ENCODE data around the gene PAWR. TPM values are rescaled to one million over a fixed set of nuclear protein-coding genes. Genes with fewer than 3 reads are reported as not detected.

The PAWR gene
- total and polyA plus RNA-seq, 9 donors: 26.4 to 125 (median 72.8) TPM

GRCh38 chr12:79692860-79693577 lies 2.3 kb upstream of the PAWR start:
- 68 to 73% (median 69%) methylated on average over 6 of the region's 6 CpGs for WGBS, 3 donors
- H3K4me3 ChIP-seq: no peak overlapping the region

GRCh38 chr12:79691511-79692248 lies 916 bp upstream of the PAWR start:
- Histone ChIP-seq H3K4me3 (peak overlapping the region; percentile 65), H3K36me3 (no peaks in the 10 kb centered on the region), H3K9me3 (no peaks in the 10 kb centered on the region), H3K27ac (peak overlapping the region; percentile 92 to 98), H3K4me1 (ENCODE audit: insufficient read depth) (no peaks in the 10 kb centered on the region), H3K27me3 (no peaks in the 10 kb centered on the region)
- 15 to 17% (median 15%) methylated on average over 11 of the region's 11 CpGs for WGBS, 3 donors
- intact Hi-C loops (cut with DNase I): loop anchor here in 2 of 4 donors (5.0 to 10.0 kb wide), 2 partner anchors 134 to 267 kb away; no protein-coding TSS in a partner anchor
- no peak for DNase-seq
- no peak for TF ChIP-seq EP300 (IDR thresholded peaks at IDR 0.05)
- TF ChIP-seq POLR2A (IDR thresholded peaks at IDR 0.05): no peak
- no peak for TF ChIP-seq CTCF (IDR thresholded peaks at IDR 0.05)

More at GRCh38 chr12:79692860-79693577, 2.3 kb upstream of the PAWR start:
- TF ChIP-seq POLR2A (IDR thresholded peaks at IDR 0.05) (no peak), CTCF (IDR thresholded peaks at IDR 0.05) (no peak), EP300 (IDR thresholded peaks at IDR 0.05) (no peak)
- Histone ChIP-seq H3K27ac (no peak overlapping the region), H3K9me3 (no peaks in the 10 kb centered on the region), H3K4me1 (ENCODE audit: insufficient read depth) (no peaks in the 10 kb centered on the region), H3K27me3 (no peaks in the 10 kb centered on the region), H3K36me3 (no peaks in the 10 kb centered on the region)
- intact Hi-C loops (cut with DNase I): loop anchor here in 2 of 4 donors (5.0 to 10.0 kb wide), 2 partner anchors 136 to 268 kb away; no protein-coding TSS in a partner anchor
- DNase-seq: no peak

GRCh38 chr12:79690142-79690637 lies 574 bp downstream of the PAWR start:
- peak in 4 of 5 donors; percentile 45 to 66 (median 63) for DNase-seq
- Histone ChIP-seq H3K27ac (peak overlapping the region; percentile 92 to 98), H3K27me3 (no peaks in the 10 kb centered on the region), H3K4me1 (ENCODE audit: insufficient read depth) (no peaks in the 10 kb centered on the region), H3K36me3 (no peaks in the 10 kb centered on the region), H3K4me3 (peak overlapping the region; percentile 65), H3K9me3 (no peaks in the 10 kb centered on the region)
- WGBS, 3 donors: 0 to 2% (median 0%) methylated on average over 13 to 45 of the region's 45 CpGs
- no peak for TF ChIP-seq EP300 (IDR thresholded peaks at IDR 0.05)
- no peak for TF ChIP-seq CTCF (IDR thresholded peaks at IDR 0.05)
- no peak for TF ChIP-seq POLR2A (IDR thresholded peaks at IDR 0.05)
- intact Hi-C loops (cut with DNase I): loop anchor here in 2 of 4 donors (5.0 to 10.0 kb wide), 2 partner anchors 133 to 265 kb away; no protein-coding TSS in a partner anchor

GRCh38 chr12:79689477-79690141 lies 1.2 kb downstream of the PAWR start:
- peak overlapping the region; percentile 65 for H3K4me3 ChIP-seq
- no peaks in the 10 kb centered on the region for H3K36me3 ChIP-seq
- peak; percentile 50 to 68 (median 64) for DNase-seq
- no peaks in the 10 kb centered on the region for H3K9me3 ChIP-seq
- WGBS, 3 donors: 0 to 1% (median 0%) methylated on average over 43 to 66 of the region's 66 CpGs
- intact Hi-C loops (cut with DNase I): loop anchor here in 3 of 4 donors (5.0 to 10.0 kb wide), 3 partner anchors 127 to 265 kb away; no protein-coding TSS in a partner anchor
- no peaks in the 10 kb centered on the region for H3K27me3 ChIP-seq
- peak overlapping the region; percentile 92 to 98 for H3K27ac ChIP-seq
- no peaks in the 10 kb centered on the region for H3K4me1 ChIP-seq (ENCODE audit: insufficient read depth)
- TF ChIP-seq POLR2A (IDR thresholded peaks at IDR 0.05): no peak
- no peak for TF ChIP-seq CTCF (IDR thresholded peaks at IDR 0.05)
- no peak for TF ChIP-seq EP300 (IDR thresholded peaks at IDR 0.05)
